Measurements from ENCODE around the gene AAR2.

GRCh38 chr20:36298061-36298460 lies 61.8 kb downstream of the AAR2 start:
- TF ChIP-seq CTCF (IDR thresholded peaks at IDR 0.05; ENCODE audit: insufficient read depth, low read length) (no peak), POLR2AphosphoS5 (IDR thresholded peaks at IDR 0.05; ENCODE audit: low read depth) (no peak)
